Hematopoietic multipotent progenitor cell treated with erythropoietin and hydrocortisone succinate and interleukin-3 and kit ligand, for 17 days (in vitro differentiated cells): Measurements from ENCODE around the gene HLA-B.
"Not testable (repeated sequence)": the region's sequence is repeated elsewhere in the genome, so short reads cannot be mapped to it uniquely, and the experiment has no call there.

Experiments used
- DNase-seq: peaks from one replicate; pipeline ENCODE4 v3.0.0-alpha.2; 2015; ENCODE audit warnings: low spot score

Gene HLA-B

GRCh38 chr6:31383149-31383548 is 26.2 kb upstream of the HLA-B start:
- no peak for DNase-seq

GRCh38 chr6:31381666-31382065 is 24.7 kb upstream of the HLA-B start:
- no peak for DNase-seq

GRCh38 chr6:31379850-31380249 is 22.9 kb upstream of the HLA-B start:
- DNase-seq: no peak

GRCh38 chr6:31378721-31379103 is 21.7 kb upstream of the HLA-B start:
- DNase-seq: no peak

GRCh38 chr6:31378062-31378720 is 21.2 kb upstream of the HLA-B start:
- DNase-seq: no peak

- no peak for DNase-seq
These were observed 20.1 kb upstream of the HLA-B start for GRCh38 chr6:31377029-31377428.

GRCh38 chr6:31375699-31376098 is 18.7 kb upstream of the HLA-B start:
- no peak for DNase-seq

- DNase-seq: not testable (repeated sequence)
These were observed 17.1 kb upstream of the HLA-B start for GRCh38 chr6:31374118-31374517.

- no peak for DNase-seq
These were observed 11.5 kb upstream of the HLA-B start for GRCh38 chr6:31368461-31368860.

- DNase-seq: peak; percentile 91
These were observed 9.9 kb upstream of the HLA-B start for GRCh38 chr6:31366693-31367470.

GRCh38 chr6:31365864-31366263 is 8.9 kb upstream of the HLA-B start:
- no peak for DNase-seq

- DNase-seq: no peak
These were observed 6.8 kb upstream of the HLA-B start for GRCh38 chr6:31363811-31364210.

GRCh38 chr6:31362751-31363150 is 5.8 kb upstream of the HLA-B start:
- DNase-seq: no peak

- DNase-seq: no peak
These were observed 2.6 kb upstream of the HLA-B start for GRCh38 chr6:31359581-31359980.

- no peak for DNase-seq
These were observed 1.3 kb upstream of the HLA-B start for GRCh38 chr6:31358302-31358701.

GRCh38 chr6:31357886-31358285 is 907 bp upstream of the HLA-B start:
- DNase-seq: no peak

- peak; percentile 49 for DNase-seq
These were observed 598 bp downstream of the HLA-B start for GRCh38 chr6:31356216-31356945.

- DNase-seq: no peak
These were observed 1.4 kb downstream of the HLA-B start for GRCh38 chr6:31355583-31355948.

- DNase-seq: no peak
These were observed 2.0 kb downstream of the HLA-B start for GRCh38 chr6:31354864-31355582.

GRCh38 chr6:31354158-31354863 is 2.7 kb downstream of the HLA-B start:
- no peak for DNase-seq

GRCh38 chr6:31353384-31353945 is 3.5 kb downstream of the HLA-B start:
- no peak for DNase-seq
